SK-N-SH (cell line): Measurements from ENCODE around the gene ARMC8.

Experiments used
- ELF1 ChIP-seq: IDR thresholded peaks from 2 replicates; pipeline ENCODE4 v1.4.0; 2012
- TEAD4 ChIP-seq: IDR thresholded peaks from 2 replicates; pipeline ENCODE4 v1.4.0; 2012; ENCODE audit warnings: mild to moderate bottlenecking, borderline replicate concordance; ENCODE audit not compliant: insufficient read depth
- TF ChIP-seq, protein P1 (sequence below): fragments of 200-600 bp; sonication (generic); IDR thresholded peaks from 2 replicates; pipeline ENCODE4 v1.6.1; 2017; ENCODE audit warnings: antibody characterized with exemption, mild to moderate bottlenecking, moderate library complexity

DNA sequence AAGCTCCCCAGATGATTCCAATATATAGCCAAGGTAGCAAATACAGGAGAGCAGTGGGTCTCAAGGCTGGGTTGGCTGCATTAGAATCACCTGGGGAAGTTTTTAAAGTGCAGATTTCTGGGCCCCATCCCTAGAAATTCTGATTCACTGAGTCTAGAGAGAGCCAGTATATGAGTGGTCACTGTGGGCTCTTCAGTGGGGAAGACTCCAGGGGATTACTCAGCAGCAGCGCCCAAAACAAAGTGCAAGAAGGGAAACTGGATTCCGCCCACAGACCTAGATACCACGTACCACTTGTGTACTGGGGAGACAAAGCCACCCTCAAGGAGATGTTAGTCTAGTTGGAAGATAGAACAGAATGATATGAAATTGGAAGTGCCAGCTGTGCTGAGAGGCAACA, 102.6 kb downstream of the ARMC8 start:
- TF ChIP-seq, protein P1, sequence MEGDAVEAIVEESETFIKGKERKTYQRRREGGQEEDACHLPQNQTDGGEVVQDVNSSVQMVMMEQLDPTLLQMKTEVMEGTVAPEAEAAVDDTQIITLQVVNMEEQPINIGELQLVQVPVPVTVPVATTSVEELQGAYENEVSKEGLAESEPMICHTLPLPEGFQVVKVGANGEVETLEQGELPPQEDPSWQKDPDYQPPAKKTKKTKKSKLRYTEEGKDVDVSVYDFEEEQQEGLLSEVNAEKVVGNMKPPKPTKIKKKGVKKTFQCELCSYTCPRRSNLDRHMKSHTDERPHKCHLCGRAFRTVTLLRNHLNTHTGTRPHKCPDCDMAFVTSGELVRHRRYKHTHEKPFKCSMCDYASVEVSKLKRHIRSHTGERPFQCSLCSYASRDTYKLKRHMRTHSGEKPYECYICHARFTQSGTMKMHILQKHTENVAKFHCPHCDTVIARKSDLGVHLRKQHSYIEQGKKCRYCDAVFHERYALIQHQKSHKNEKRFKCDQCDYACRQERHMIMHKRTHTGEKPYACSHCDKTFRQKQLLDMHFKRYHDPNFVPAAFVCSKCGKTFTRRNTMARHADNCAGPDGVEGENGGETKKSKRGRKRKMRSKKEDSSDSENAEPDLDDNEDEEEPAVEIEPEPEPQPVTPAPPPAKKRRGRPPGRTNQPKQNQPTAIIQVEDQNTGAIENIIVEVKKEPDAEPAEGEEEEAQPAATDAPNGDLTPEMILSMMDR = no peak
- TF ChIP-seq TEAD4 = no peak
- TF ChIP-seq ELF1 = no peak
